Thyroid gland (tissue), 4 donors: ENCODE data around the gene INSYN2A. TPM values are rescaled to one million over a fixed set of nuclear protein-coding genes. Genes with fewer than 3 reads are reported as not detected.

Experiments
- DNase-seq, 2 donors: peaks; one replicate each; pipeline ENCODE4 v3.0.0-alpha.2; 2019
- H3K27ac ChIP-seq, 3 donors: fragments of 200-600 bp; sonication (generic); 1 replicate in 2 of 3; 2 replicates in 1 of 3; pipeline ENCODE4 v1.5.1; 2016 to 2019; ENCODE audit warnings: mild to moderate bottlenecking in 1 of 3, moderate library complexity in 1 of 3
- H3K27me3 ChIP-seq: fragments of 200-600 bp; sonication (generic); one replicate; pipeline ENCODE4 v1.5.1; 2019
- H3K36me3 ChIP-seq, 2 donors: fragments of 200-600 bp; sonication (generic); one replicate each; pipeline ENCODE4 v1.5.1; 2016 to 2019
- H3K4me1 ChIP-seq, 2 donors: fragments of 200-600 bp; sonication (generic); one replicate each; pipeline ENCODE4 v1.5.1; 2017 to 2019
- H3K4me3 ChIP-seq, 3 donors: fragments of 200-600 bp; sonication (generic); replicated peaks in 1 of 3; 1 replicate in 2 of 3; 2 replicates in 1 of 3; pipeline ENCODE4 v1.5.1; 2016; ENCODE audit warnings: mild to moderate bottlenecking in 1 of 3
- H3K9me3 ChIP-seq: fragments of 200-600 bp; sonication (generic); one replicate; pipeline ENCODE4 v1.5.1; 2017
- POLR2A ChIP-seq, 2 donors: fragments of 450-650 bp; IDR thresholded peaks; one replicate each; pipeline ENCODE4 v1.6.1; 2017; ENCODE audit warnings: antibody characterized with exemption in 2 of 2, mild to moderate bottlenecking in 2 of 2, moderate library complexity in 1 of 2
- WGBS, 2 donors: methylation state at CpG; one replicate each; pipeline ENCODE4 v1.1.5; 2017; 5-methylcytosine and 5-hydroxymethylcytosine counted together
- intact Hi-C: fragments of 100-400 bp; cut with DNase I; formaldehyde crosslinking; loops from one replicate; pipeline ENCODE4 v1.15.1; 2023
- total RNA-seq, 4 donors: library from RNA; depleted of rRNA; stranded (reverse); fragments of >200 nt; gene quantifications; one replicate each; pipeline ENCODE4 v1.2.3, GENCODE V29; 2016
- TF ChIP-seq, protein P1 (sequence below), 6 experiments: fragments of 200-600 bp in 3 of 6; fragments of 450-650 bp in 3 of 6; sonication (generic) in 3 of 6; IDR thresholded peaks; one replicate each; pipeline ENCODE4 v1.5.1; 2016 to 2019; ENCODE audit warnings: antibody characterized with exemption in 6 of 6, mild to moderate bottlenecking in 2 of 6, inconsistent platforms in 1 of 6, moderate library complexity in 1 of 6

INSYN2A gene, protein sequence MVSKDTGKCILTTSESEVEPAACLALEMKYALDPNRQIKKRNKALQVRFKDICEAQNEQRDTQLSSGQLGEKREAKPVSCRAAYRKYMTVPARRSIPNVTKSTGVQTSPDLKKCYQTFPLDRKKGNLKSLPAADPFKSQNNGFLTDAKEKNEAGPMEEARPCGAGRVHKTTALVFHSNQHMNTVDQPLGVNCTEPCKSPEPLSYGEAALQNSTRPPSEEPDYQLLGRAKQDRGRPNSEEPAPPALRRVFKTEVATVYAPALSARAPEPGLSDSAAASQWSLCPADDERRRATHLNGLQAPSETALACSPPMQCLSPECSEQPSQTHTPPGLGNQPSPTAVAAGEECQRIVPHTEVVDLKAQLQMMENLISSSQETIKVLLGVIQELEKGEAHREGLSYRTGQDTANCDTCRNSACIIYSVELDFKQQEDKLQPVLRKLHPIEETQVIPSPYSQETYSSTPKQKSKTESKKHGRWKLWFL
- total RNA-seq = under 1 TPM in 1 of 4 donors, not detected in 3; 0.27 TPM

DNA sequence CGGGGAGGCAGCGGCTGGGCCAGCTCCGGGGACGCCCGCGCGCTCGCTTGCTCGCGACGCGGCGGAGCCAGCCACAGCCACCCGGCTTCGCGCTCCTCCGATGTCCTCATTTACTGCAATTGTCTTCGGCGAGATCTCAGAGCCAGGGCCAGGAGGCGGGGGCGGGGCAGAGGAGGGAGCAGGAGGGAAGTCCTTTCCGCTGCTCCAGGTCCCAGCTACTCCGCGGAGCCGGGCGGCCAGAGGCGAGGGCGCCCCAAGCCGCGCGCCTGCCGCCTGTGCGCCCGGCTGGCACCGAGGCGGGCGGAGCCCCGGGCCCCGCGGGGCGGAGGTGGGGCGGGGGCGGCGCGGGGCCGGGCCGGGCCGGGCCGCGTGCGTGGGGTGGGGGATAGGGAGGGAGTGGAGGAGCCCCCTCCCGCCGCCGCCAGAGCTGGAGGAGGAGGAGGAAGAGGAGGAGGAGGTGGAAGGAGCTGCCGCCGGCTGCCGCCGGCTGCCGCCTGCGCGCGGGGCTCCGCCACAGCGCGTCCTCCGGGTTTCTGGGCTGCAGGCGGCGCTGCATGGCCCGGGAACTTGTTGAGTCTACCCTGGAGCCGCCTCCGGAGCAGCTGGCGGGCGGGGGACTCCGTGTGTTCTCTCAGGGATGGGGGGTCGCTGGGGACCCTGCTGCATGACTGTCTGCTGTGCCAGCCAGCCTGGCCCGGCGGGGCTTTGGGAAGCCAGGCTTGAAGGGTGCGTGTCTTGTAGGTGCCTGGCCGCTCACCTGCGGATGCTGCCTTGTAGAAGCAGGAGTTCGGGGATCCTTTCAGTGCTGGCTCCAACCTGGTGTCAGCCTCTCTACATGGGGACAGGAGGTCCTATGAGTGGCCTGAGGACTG, at the start of gene INSYN2A:
Gene INSYN2A, minus strand, starts transcription at position 310 of the 872 bp plus-strand sequence. CDS start 20,196 bp downstream, outside the sequence.
- Histone ChIP-seq H3K36me3 (no peaks in the 10 kb centered on the region), H3K9me3 (no peaks in the 10 kb centered on the region), H3K27ac (no peak within 1 kb of the TSS), H3K4me1 (peaks cover 7 to 18% of the 10 kb centered on the region in 2 donors), H3K27me3 (no peaks in the 10 kb centered on the region), H3K4me3 (peak within 1 kb of the TSS in 1 of 3 donors; percentile 29)
- 5 to 7% methylated on average over 28 to 34 of the region's 81 CpGs for WGBS, 2 donors
- peak; percentile 36 to 38 for DNase-seq
- no peak for TF ChIP-seq POLR2A (IDR thresholded peaks at IDR 0.05)
- TF ChIP-seq, protein P1, sequence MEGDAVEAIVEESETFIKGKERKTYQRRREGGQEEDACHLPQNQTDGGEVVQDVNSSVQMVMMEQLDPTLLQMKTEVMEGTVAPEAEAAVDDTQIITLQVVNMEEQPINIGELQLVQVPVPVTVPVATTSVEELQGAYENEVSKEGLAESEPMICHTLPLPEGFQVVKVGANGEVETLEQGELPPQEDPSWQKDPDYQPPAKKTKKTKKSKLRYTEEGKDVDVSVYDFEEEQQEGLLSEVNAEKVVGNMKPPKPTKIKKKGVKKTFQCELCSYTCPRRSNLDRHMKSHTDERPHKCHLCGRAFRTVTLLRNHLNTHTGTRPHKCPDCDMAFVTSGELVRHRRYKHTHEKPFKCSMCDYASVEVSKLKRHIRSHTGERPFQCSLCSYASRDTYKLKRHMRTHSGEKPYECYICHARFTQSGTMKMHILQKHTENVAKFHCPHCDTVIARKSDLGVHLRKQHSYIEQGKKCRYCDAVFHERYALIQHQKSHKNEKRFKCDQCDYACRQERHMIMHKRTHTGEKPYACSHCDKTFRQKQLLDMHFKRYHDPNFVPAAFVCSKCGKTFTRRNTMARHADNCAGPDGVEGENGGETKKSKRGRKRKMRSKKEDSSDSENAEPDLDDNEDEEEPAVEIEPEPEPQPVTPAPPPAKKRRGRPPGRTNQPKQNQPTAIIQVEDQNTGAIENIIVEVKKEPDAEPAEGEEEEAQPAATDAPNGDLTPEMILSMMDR (IDR thresholded peaks at IDR 0.05) = peak in 1 of 6 experiments; percentile 5
- intact Hi-C loops = no loop called here

DNA sequence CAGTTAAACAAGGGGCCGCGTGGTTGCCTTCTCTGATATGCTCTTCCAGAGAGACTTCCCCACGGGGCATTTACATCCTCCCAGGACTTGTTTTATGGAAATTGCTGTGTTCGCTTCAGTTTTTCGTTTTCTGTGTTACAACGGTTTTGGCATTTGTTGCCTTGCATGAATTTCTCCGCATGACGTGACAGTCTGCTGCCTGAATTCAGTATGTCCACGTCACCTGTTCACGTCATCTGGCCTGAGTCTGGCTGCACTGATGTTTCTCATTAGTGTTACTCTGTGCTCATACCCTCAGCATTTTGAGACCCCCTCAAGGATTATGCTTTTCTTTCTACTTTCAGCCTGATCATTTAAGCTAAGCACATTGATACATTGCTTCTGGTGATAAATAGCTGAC, 49.1 kb upstream of the INSYN2A start:
- Histone ChIP-seq H3K4me3 (no peak overlapping the region), H3K9me3 (no peaks in the 10 kb centered on the region), H3K27me3 (no peaks in the 10 kb centered on the region), H3K36me3 (peaks cover 0 to 13% of the 10 kb centered on the region in 2 donors), H3K4me1 (no peaks in the 10 kb centered on the region), H3K27ac (no peak overlapping the region)
- no peak for DNase-seq
- TF ChIP-seq, protein P1 (IDR thresholded peaks at IDR 0.05) = no peak
- no peak for TF ChIP-seq POLR2A (IDR thresholded peaks at IDR 0.05)
- 87 to 95% methylated on average over 10 of the region's 10 CpGs for WGBS, 2 donors
- intact Hi-C loops = no loop called here

DNA sequence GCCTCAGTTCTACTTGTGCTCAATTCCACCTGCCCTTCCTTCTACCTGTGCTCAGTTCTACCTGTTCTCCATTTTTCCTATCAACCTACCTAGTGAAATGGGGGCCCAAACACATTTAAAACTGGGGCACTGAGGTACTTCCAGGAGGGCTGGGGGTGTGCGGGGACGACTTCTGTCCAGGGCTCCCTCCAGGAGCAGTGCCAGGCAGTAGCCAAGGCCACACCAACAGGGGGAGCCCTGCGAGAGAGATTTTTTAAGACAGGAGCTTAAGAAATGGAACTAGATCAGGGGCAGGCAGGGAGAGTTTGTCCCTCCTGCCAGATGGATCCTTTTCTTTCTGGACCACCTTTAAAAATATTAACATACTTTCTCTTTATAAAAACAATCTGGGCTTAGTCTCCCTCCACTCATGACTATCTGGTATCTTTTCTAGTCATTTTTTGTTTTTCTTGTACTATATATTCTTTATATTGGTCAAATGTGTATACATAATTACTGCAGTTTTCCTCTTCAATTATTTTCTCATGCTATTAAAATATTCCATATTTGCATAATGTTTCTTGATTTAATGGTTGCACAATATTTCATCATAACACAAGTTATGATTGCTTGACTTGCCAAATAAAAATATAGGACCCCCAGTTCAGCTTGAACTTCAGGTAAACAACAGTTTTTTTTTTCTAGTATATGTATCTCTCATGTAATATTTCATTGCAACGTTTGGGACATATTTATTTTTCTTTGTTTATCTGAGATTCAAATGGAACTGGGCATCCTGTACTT, 47.3 kb upstream of the INSYN2A start:
- Histone ChIP-seq H3K27ac (no peak overlapping the region), H3K27me3 (no peaks in the 10 kb centered on the region), H3K4me3 (no peak overlapping the region), H3K9me3 (no peaks in the 10 kb centered on the region), H3K36me3 (peaks cover 0 to 8% of the 10 kb centered on the region in 2 donors), H3K4me1 (no peaks in the 10 kb centered on the region)
- 37 to 38% methylated on average over 4 of the region's 4 CpGs for WGBS, 2 donors
- peak; percentile 22 to 33 for DNase-seq
- intact Hi-C loops = no loop called here
- TF ChIP-seq, protein P1 (IDR thresholded peaks at IDR 0.05) = peak in 5 of 6 experiments; percentile 15 to 53 (median 28)
- TF ChIP-seq POLR2A (IDR thresholded peaks at IDR 0.05) = no peak

DNA sequence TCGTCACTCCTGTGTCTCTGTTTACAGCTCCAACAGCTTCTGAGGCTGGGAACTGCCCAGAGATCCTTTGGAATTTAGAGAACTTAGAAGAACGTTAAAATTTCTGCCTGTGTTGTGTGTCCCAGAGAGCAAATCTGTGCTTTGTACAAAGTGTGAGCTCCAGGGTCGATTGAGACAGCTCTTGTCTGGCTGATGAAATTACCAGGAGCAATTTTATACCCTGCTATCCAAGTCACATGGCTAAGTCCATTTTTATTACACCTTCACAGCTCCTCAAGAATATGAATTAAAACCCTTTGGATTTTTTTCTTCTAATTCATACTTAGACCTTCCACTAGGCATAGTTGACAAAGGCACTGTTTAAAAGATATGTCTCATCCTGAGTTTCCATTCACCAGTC, 46.5 kb upstream of the INSYN2A start:
- 77 to 88% methylated on average over 3 of the region's 3 CpGs for WGBS, 2 donors

More for the DNA sequence above, 46.5 kb upstream of the INSYN2A start:
- TF ChIP-seq, protein P1 (IDR thresholded peaks at IDR 0.05) = no peak
- TF ChIP-seq POLR2A (IDR thresholded peaks at IDR 0.05) = no peak
- Histone ChIP-seq H3K4me1 (no peaks in the 10 kb centered on the region), H3K36me3 (peaks cover 0 to under 1% of the 10 kb centered on the region in 2 donors), H3K9me3 (no peaks in the 10 kb centered on the region), H3K27ac (no peak overlapping the region), H3K4me3 (no peak overlapping the region), H3K27me3 (no peaks in the 10 kb centered on the region)
- DNase-seq = no peak
- intact Hi-C loops = no loop called here
